NCI-H128 (cell line): Measurements from ENCODE around the gene IL27RA.
"Not testable (repeated sequence)": the region's sequence is repeated elsewhere in the genome, so short reads cannot be mapped to it uniquely, and the experiment has no call there.

Source experiments
- DNase-seq: peaks from one replicate; lab custom pipeline; 2025; ENCODE audit not compliant: unreplicated experiment; lab: John Stamatoyannopoulos, UW

IL27RA gene

DNA sequence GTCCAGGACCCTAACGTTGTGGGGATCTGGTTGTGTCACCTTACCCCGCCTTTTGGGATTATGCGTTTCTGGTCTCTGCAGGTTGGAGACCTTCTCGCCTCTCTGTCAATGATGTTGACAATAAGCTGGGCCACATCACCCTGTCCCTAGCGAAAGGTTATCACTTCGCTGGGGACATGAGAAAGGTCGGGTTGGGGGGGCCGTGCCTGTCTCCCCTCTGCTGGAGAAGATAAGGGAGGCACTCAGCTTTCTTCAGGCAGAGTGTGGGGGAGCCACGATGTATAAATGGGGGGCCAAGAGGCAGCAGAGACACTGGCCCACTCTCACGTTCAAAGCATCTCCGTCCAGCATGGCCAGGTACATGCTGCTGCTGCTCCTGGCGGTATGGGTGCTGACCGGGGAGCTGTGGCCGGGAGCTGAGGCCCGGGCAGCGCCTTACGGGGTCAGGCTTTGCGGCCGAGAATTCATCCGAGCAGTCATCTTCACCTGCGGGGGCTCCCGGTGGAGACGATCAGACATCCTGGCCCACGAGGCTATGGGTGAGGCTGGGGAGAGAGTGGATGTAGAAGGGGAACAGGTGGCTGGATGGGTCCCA is 3.6 kb upstream of the IL27RA start, which contains the start of gene RLN3:
Gene RLN3, plus strand, starts transcription at position 293 of the 595 bp plus-strand sequence. Its CDS starts 57 bp downstream, at position 350.
- DNase-seq: no peak

DNA sequence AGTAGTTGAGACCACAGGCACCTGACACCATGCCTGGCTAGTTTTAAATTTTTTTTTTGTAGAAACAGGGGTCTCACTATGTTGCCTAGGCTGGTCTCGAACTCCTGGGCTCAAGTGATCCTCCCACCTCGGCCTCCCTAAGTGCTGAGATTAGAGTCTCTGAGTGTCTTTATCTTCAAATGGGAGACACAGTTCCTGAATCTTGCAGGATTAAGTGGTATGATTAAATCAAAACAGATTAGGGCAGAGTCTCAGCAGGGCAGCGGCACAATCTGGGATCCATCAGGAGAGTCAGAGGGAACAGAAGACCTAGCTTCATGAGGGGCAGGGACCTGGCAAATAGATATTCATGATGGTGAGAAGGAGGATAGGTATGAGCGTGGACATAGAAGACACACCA is 2.7 kb upstream of the IL27RA start:
- DNase-seq: no peak

GRCh38 chr19:14030997-14031718 is 404 bp upstream of the IL27RA start:
- no peak for DNase-seq

GRCh38 chr19:14033946-14034345 is 2.4 kb downstream of the IL27RA start:
- DNase-seq: no peak

DNA sequence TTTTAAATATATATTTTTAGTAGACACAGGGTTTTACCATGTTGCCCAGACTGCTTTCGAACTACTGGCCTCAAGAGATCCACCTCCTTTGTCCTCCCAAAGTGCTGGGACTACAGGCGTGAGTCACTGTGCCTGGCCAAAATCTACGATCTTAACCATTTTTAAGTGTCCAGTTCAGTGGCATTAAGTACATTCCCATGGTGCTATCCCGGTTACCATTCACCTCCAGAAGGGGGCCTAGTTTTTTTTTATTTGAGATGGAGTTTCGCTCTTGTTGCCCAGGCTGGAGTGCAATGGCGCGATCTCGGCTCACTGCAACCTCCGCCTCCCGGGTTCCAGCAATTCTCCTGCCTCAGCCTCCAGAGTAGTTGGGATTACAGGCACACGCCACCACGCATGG is 3.6 kb downstream of the IL27RA start:
- not testable (repeated sequence) for DNase-seq

DNA sequence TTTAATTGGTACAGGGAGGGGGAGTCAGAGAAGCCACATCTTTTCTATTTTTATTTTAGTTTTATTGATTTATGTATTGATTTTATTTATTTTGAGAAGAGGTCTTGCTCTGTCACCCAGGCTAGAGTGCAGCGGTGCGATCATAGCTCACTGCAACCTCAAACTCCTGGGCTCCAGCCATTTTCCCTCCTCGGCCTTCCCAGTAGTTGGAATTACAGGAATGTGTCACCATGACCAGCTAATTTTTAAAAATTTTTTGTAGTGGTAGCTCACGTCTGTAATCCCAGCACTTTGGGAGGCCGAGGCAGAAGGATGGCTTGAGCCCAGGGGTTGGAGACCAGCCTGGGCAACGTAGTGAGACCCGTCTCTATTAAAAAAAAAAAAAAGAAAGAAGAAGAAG is 4.1 kb downstream of the IL27RA start:
- no peak for DNase-seq

DNA sequence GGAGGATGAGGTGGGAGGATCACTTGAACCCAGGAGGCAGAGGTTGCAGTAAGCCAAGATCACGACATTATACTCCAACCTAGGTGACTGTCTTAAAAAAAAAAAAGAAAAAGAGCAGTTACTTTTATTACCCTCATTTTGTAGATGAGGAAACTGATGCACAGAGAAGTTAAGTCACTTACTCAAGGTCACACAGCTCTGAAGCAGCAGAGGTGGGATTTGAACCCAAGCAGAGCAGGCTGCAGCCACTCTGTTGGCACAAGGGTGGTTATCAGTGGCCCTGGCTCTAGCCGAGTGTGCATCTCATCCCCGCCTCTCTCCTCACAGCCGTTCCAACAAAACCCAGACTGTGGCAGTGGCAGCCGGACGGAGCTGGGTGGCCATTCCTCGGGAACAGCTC is 7.6 kb downstream of the IL27RA start:
- no peak for DNase-seq

DNA sequence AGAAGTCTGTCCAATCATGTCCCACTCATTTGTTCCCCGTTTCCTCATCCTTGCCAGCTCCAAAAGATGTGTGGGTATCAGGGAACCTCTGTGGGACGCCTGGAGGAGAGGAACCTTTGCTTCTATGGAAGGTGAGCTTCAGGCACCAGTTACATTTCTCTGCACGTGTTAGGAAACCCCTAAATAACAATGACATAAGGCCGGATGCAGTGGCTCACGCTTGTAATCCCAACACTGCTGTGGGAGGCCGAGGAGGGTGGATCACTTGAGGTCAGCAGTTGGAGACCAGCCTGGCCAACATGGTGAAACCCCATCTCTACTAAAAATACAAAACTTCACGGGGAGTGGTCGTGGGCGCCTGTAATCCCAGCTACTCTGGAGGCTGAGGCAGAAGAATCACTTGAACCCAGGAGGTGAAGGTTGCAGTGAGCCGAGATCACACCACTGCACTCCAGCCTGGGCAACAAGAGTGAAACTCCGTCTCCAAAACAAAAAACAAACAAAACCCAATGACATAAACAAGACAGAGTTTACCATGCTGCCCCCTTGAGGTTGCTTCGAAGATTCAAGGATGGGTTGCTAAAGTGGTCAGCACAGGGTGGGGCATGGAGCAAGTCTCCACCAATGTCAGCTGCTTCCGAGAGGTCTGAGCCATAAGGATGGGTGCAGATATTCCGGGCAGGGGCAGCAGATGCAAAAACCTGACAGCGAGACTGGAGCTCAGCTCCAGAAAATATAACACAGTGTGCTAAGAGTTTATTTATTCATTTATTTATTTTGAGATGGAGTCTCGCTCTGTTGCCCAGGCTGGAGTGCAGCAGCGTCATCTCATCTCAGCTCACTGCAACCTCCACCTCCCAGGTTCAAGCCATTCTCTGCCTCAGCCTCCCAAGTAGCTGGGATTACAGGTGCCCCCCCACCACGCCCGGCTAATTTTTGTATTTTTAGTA is 11.4 kb downstream of the IL27RA start:
- DNase-seq: not testable (repeated sequence)

DNA sequence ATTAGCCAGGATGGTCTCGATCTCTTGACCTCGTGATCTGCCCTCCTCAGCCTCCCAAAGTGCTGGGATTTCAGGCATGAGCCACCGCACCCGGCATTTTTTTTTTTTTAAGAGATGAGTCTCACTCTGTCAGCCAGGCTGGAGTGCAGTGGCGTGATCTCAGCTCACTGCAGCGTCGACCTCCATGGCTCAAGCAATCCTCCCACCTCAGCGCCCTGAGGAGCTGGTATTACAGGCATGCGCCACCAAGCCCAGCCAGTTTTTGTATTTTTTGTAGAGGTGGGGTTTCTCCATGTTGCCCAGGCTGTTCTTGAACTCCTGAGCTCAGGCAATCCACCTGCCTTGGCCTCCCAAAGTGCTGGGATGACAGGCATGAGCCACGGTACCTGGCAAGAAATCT is 16.3 kb downstream of the IL27RA start:
- not testable (repeated sequence) for DNase-seq

DNA sequence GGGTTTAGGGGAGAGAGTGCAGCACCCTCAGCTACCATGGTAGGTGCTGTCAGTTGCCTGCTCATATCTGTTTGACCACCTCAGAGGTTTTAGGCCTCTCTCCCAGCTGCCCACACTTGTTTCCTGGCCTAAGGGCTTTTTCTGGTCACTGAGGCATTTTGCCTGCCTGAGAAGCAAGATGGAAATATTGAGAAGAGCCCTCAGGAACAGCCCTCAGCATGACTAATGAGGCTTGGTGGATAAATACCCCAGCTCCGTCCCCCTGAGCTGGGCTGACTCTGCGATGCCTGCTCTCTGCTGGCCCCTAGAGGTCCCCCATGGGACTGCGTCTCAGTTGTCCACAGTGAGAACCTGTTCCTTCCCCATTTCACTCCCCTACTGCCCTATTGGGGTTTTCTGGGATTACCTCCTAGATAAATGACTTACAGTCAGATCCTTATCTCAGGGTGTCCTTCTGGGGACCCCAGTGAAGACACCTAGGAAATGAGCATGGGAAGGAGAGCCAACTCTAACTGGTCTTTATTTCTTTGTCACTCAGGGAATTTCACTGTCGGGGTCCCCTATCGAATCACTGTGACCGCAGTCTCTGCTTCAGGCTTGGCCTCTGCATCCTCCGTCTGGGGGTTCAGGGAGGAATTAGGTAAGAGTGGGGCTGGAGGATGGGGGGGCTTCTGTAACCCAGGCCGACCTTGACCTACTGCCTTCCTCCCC is 17.0 kb downstream of the IL27RA start:
- DNase-seq: no peak

DNA sequence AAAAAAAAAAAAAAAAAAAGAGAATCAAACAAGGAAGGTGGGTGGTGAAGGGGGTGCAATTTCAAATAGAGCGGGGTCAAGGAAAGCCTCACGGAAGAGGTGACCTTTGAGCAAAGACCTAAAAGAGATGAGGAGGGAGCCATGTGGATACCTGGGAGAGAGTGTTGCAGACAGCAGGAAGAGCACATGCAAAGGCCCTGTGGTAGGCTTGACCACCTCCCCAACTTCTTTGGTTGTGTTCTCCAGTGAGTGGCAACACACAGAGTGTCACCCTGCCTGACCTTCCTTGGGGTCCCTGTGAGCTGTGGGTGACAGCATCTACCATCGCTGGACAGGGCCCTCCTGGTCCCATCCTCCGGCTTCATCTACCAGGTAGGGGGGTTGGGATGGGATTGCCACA is 18.9 kb downstream of the IL27RA start:
- no peak for DNase-seq

DNA sequence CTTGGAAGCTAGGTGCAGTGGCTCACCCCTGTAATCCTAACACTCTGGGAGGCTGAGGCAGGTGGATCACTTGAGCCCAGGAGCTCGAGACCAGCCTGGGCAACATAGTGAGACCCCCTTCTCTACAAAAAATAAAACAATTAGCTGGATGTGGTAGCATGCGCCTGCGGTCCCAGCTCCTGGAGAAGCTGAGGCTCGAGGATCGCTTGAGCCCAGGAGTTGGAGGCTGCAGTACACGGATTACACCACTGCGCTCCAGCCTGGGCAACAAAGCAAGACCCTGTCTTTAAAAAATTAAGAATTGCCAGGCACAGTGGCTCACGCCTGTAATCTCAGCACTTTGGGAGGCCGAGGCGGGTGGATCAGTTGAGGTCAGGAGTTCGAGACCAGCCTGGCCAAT is 19.4 kb downstream of the IL27RA start:
- DNase-seq: not testable (repeated sequence)

GRCh38 chr19:14051980-14052379 is 20.4 kb downstream of the IL27RA start:
- DNase-seq: no peak

GRCh38 chr19:14052470-14052869 is 20.9 kb downstream of the IL27RA start:
- no peak for DNase-seq

GRCh38 chr19:14053032-14053431 is 21.5 kb downstream of the IL27RA start:
- no peak for DNase-seq

GRCh38 chr19:14053500-14053899 is 21.9 kb downstream of the IL27RA start:
- no peak for DNase-seq

DNA sequence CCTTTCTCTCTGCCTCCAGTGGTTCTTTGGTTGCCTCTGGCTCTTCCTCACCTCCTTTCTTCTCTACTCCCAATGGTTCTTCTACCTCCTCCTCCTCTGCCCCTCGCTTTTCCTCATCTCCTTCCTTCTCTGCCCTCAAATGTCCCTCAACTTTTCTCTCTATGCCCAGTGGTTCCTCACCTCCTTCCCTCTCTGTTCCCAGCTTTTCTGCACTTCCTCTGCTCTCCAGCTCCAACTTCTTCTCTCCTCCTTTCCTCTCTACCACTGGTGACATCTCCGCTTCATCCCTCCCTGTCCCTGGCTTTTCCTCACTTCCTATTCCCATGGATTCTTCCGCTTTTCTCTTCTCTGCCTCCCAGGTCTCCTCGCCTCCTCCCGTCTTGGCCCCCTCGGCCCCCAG is 22.5 kb downstream of the IL27RA start:
- DNase-seq: no peak

GRCh38 chr19:14054721-14055120 is 23.2 kb downstream of the IL27RA start:
- DNase-seq: no peak

GRCh38 chr19:14055396-14055795 is 23.8 kb downstream of the IL27RA start:
- DNase-seq: no peak

- DNase-seq: no peak
Measured at GRCh38 chr19:14056069-14056666, 24.6 kb downstream of the IL27RA start.
